HEK293T (cell line): ENCODE data around the gene AGPAT3.

Source experiments
- BHLHE40 ChIP-seq: fragments of 450-650 bp; IDR thresholded peaks from 2 replicates; pipeline ENCODE4 v1.6.1; 2016; ENCODE audit warnings: mild to moderate bottlenecking, moderate library complexity, borderline replicate concordance
- CTBP1 ChIP-seq: fragments of 450-650 bp; IDR thresholded peaks from 2 replicates; pipeline ENCODE4 v1.6.1; 2016; ENCODE audit warnings: borderline replicate concordance
- FOXK2 ChIP-seq: fragments of 450-650 bp; IDR thresholded peaks from 2 replicates; pipeline ENCODE4 v1.6.1; 2016; ENCODE audit warnings: mild to moderate bottlenecking
- FOXM1 ChIP-seq: fragments of 450-650 bp; IDR thresholded peaks from 2 replicates; pipeline ENCODE4 v1.6.1; 2017; ENCODE audit warnings: mild to moderate bottlenecking, borderline replicate concordance

GRCh38 chr21:43965911-43966585, 101.0 kb downstream of the AGPAT3 start:
- TF ChIP-seq CTBP1 = no peak
- no peak for TF ChIP-seq BHLHE40
- no peak for TF ChIP-seq FOXM1
- TF ChIP-seq FOXK2 = no peak
